ENCODE results near the gene LDHD. TPM values are rescaled to one million over a fixed set of nuclear protein-coding genes. Genes with fewer than 3 reads are reported as not detected.
A peak's percentile ranks its signal among the peaks of the same experiment; 100 is the strongest.

LDHD gene
- total RNA-seq, 4 donors from 2014 or later, result 3.3 to 20.4 (median 10.4) TPM

DNA sequence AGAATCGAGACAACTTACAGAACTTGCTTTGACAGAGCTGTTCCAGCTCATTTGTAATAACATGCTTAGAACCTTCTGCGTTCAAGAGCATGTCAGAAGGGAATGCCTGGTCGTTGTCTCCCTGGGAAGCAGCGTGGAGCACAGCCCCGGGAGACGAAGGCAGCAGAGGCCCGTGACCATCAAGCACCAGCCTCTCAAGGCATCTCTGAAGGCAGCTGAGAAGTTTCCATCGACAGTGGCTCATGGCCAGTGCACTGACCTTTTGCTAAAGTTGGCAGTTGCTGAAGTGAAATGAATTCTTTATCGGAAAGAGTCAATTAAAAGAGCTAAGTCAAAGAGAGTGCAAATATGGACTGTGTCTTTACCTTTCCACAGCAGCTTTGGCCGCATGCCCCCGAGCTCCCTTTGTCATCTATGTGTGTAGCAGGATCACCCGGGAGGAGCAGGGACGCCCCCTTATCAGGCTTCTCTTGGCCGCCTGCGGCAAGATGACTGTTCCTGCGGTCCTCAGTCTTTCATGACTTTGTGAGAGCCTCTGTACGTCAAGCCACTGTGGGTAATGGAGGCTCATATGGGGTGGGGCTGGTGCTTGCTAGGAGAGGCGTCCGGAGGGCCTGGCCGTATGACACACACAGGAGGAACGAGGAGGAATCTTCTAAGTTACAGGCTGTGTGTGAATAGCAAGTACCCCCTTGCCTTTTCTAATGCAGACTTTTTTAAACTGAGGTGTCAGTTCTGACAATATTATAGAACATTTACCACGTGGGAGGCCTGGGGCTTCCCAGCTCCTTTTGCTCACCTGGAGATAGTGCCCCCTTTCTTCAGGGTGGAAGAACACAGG is 54.2 kb downstream of the LDHD start:
- intact Hi-C loops (cut with DNase I), result no loop called here
- Histone ChIP-seq H3K9me3 (no peaks in the 10 kb centered on the region), H3K27ac (peak overlapping the region; percentile 84 to 90 (median 86)), H3K27me3 (no peaks in the 10 kb centered on the region), H3K4me1 (peaks cover 38 to 92% (median 51%) of the 10 kb centered on the region in 3 donors), H3K4me3 (peak overlapping the region in 3 of 4 donors; percentile 18 to 22 (median 21)), H3K36me3 (no peaks in the 10 kb centered on the region)
- no peak for TF ChIP-seq POLR2A (IDR thresholded peaks at IDR 0.05)
- TF ChIP-seq, protein P1, sequence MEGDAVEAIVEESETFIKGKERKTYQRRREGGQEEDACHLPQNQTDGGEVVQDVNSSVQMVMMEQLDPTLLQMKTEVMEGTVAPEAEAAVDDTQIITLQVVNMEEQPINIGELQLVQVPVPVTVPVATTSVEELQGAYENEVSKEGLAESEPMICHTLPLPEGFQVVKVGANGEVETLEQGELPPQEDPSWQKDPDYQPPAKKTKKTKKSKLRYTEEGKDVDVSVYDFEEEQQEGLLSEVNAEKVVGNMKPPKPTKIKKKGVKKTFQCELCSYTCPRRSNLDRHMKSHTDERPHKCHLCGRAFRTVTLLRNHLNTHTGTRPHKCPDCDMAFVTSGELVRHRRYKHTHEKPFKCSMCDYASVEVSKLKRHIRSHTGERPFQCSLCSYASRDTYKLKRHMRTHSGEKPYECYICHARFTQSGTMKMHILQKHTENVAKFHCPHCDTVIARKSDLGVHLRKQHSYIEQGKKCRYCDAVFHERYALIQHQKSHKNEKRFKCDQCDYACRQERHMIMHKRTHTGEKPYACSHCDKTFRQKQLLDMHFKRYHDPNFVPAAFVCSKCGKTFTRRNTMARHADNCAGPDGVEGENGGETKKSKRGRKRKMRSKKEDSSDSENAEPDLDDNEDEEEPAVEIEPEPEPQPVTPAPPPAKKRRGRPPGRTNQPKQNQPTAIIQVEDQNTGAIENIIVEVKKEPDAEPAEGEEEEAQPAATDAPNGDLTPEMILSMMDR (IDR thresholded peaks at IDR 0.05), result peak in 3 of 6 experiments; percentile 28 to 55 (median 31)
- 18 to 39% methylated on average over 13 to 20 of the region's 22 CpGs for WGBS, 2 donors
- DNase-seq, result no peak

Other genes starting within 250 kb of the LDHD start
- 10 to 100 TPM in 3 of 4 donors, 1 to 10 TPM in 1; 9.8 to 25.1 (median 22.2) TPM for gene WDR59, start 131.7 kb downstream of the LDHD start, total RNA-seq
- 10 to 100 TPM; 28.0 to 67.4 (median 33.5) TPM for gene ZNRF1, start 117.8 kb downstream of the LDHD start, total RNA-seq
- 1 to 10 TPM; 3.1 to 9.1 (median 5.7) TPM for gene ZFP1, start 31.7 kb upstream of the LDHD start, total RNA-seq
- not detected for gene CTRB2, start 90.4 kb upstream of the LDHD start, total RNA-seq
- not detected for gene CTRB1, start 102.2 kb upstream of the LDHD start, total RNA-seq
- gene BCAR1, start 134.8 kb upstream of the LDHD start, total RNA-seq, result 10 to 100 TPM; 26.8 to 51.9 (median 32.1) TPM